ENCODE data around the gene MLLT3. TPM values are rescaled to one million over a fixed set of nuclear protein-coding genes. Genes with fewer than 3 reads are reported as not detected.

Gene MLLT3
- total and polyA plus RNA-seq, 2 donors (not counting 1 experiment from before 2014, with no cell fraction given): 37.3 to 43.8 TPM

- no peak for TF ChIP-seq CTCF (conservative IDR thresholded peaks at IDR 0.05 in 1 of 2, IDR thresholded peaks at IDR 0.05 in 1 of 2; ENCODE audit: low read depth in 1 of 2, low read length in 2 of 2)
- no peak for TF ChIP-seq EZH2 (IDR thresholded peaks at IDR 0.05; ENCODE audit: low read length, missing control alignments)
- Histone ChIP-seq H3K4me2 (ENCODE audit: extremely low read depth, insufficient read depth, low read length) (no peak overlapping the region), H3K4me3 (replicated peaks in 1 of 4; ENCODE audit: control extremely low read depth in 1 of 4, insufficient read depth in 1 of 4, low read depth in 3 of 4, low read length in 4 of 4) (no peak overlapping the region), H3K4me1 (ENCODE audit: control insufficient read depth, extremely low read depth, insufficient read depth, low read length) (no peaks in the 10 kb centered on the region), H3K9me3 (ENCODE audit: control insufficient read depth, insufficient read depth, low read depth, low read length) (no peaks in the 10 kb centered on the region), H3K27me3 (ENCODE audit: control insufficient read depth, insufficient read depth, low read length) (no peaks in the 10 kb centered on the region), H4K20me1 (ENCODE audit: control insufficient read depth, extremely low read depth, insufficient read depth, low read length) (no peaks in the 10 kb centered on the region), H2AFZ (ENCODE audit: low read length) (no peak overlapping the region), H3K36me3 (ENCODE audit: control insufficient read depth, insufficient read depth, low read length) (no peaks in the 10 kb centered on the region), H3K9ac (ENCODE audit: insufficient read depth, low read length) (no peak overlapping the region), H3K79me2 (ENCODE audit: control insufficient read depth, insufficient read depth, low read length) (no peaks in the 10 kb centered on the region), H3K27ac (ENCODE audit: insufficient read depth, low read length) (no peak overlapping the region)
- DNase-seq (ENCODE audit: low read depth in 2 of 2): no peak
Observed at GRCh38 chr9:20418485-20418884, 203.8 kb downstream of the MLLT3 start.

DNA sequence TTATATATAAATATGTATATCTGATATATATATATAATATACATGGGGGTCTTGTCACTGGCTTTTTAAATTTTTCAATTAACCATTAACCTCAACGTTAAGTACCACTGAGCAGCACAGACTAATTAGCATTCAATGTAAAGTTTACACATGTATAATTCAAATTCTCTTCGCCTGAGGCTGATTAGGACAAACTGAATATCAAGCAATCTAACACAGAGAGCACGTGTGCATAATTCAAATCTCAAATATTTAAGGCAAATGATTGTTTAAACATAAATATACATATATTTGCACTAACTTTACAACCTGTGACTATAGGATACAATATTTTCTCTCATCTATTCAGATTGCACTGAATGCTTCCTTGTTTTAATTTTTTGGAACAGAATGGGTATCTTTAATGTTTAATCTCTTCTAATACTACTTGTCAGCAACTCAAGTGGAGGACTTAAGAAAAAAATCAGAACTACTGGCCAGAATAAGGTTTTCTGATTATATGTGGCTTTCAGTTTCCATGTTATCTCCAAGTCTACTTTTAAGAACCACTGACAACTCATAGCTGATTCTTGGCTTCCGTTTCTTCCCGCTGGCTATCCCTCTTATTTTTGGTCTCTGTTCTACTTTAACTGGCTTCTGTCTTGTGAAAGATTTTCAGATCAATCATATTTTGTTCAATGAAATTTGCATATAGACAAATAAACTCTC is 204.8 kb downstream of the MLLT3 start:
- H2AFZ ChIP-seq (ENCODE audit: low read length): no peak overlapping the region
- no peak overlapping the region for H3K27ac ChIP-seq (ENCODE audit: insufficient read depth, low read length)
- no peaks in the 10 kb centered on the region for H3K79me2 ChIP-seq (ENCODE audit: control insufficient read depth, insufficient read depth, low read length)
- no peaks in the 10 kb centered on the region for H3K4me1 ChIP-seq (ENCODE audit: control insufficient read depth, extremely low read depth, insufficient read depth, low read length)
- no peaks in the 10 kb centered on the region for H4K20me1 ChIP-seq (ENCODE audit: control insufficient read depth, extremely low read depth, insufficient read depth, low read length)
- H3K9ac ChIP-seq (ENCODE audit: insufficient read depth, low read length): no peak overlapping the region
- DNase-seq (ENCODE audit: low read depth in 2 of 2): no peak
- TF ChIP-seq EZH2 (IDR thresholded peaks at IDR 0.05; ENCODE audit: low read length, missing control alignments): no peak
- TF ChIP-seq CTCF (conservative IDR thresholded peaks at IDR 0.05 in 1 of 2, IDR thresholded peaks at IDR 0.05 in 1 of 2; ENCODE audit: low read depth in 1 of 2, low read length in 2 of 2): no peak
- no peak overlapping the region for H3K4me3 ChIP-seq (replicated peaks in 1 of 4; ENCODE audit: control extremely low read depth in 1 of 4, insufficient read depth in 1 of 4, low read depth in 3 of 4, low read length in 4 of 4)
- H3K27me3 ChIP-seq (ENCODE audit: control insufficient read depth, insufficient read depth, low read length): no peaks in the 10 kb centered on the region
- H3K36me3 ChIP-seq (ENCODE audit: control insufficient read depth, insufficient read depth, low read length): no peaks in the 10 kb centered on the region
- H3K4me2 ChIP-seq (ENCODE audit: extremely low read depth, insufficient read depth, low read length): no peak overlapping the region
- H3K9me3 ChIP-seq (ENCODE audit: control insufficient read depth, insufficient read depth, low read depth, low read length): no peaks in the 10 kb centered on the region

DNA sequence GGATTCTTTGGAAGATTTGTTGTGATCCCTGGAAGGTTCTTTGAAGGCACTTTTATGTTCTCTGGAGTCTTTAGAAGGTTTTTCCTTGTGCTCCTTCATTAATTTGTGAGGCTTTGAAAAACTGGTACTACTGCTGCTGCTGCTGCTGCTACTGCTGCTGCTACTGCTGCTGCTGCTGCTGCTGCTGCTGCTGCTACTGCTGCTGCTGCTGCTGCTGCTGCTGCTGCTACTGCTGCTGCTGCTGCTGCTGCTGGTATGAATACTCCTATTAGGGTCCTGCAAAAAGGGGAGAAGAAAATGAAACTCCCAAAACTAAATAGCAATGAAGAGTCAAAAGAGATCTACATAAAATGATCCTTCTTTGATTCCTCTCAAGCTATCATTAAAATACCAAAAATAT is 208.1 kb downstream of the MLLT3 start:
- H3K36me3 ChIP-seq (ENCODE audit: control insufficient read depth, insufficient read depth, low read length): no peaks in the 10 kb centered on the region
- H3K27me3 ChIP-seq (ENCODE audit: control insufficient read depth, insufficient read depth, low read length): no peaks in the 10 kb centered on the region
- no peak overlapping the region for H3K4me3 ChIP-seq (replicated peaks in 1 of 4; ENCODE audit: control extremely low read depth in 1 of 4, insufficient read depth in 1 of 4, low read depth in 3 of 4, low read length in 4 of 4)
- no peak overlapping the region for H3K4me2 ChIP-seq (ENCODE audit: extremely low read depth, insufficient read depth, low read length)
- H3K9me3 ChIP-seq (ENCODE audit: control insufficient read depth, insufficient read depth, low read depth, low read length): no peaks in the 10 kb centered on the region
- DNase-seq (ENCODE audit: low read depth in 2 of 2): no peak
- no peak for TF ChIP-seq EZH2 (IDR thresholded peaks at IDR 0.05; ENCODE audit: low read length, missing control alignments)
- TF ChIP-seq CTCF (conservative IDR thresholded peaks at IDR 0.05 in 1 of 2, IDR thresholded peaks at IDR 0.05 in 1 of 2; ENCODE audit: low read depth in 1 of 2, low read length in 2 of 2): no peak
- no peaks in the 10 kb centered on the region for H4K20me1 ChIP-seq (ENCODE audit: control insufficient read depth, extremely low read depth, insufficient read depth, low read length)
- no peak overlapping the region for H2AFZ ChIP-seq (ENCODE audit: low read length)
- H3K79me2 ChIP-seq (ENCODE audit: control insufficient read depth, insufficient read depth, low read length): no peaks in the 10 kb centered on the region
- no peaks in the 10 kb centered on the region for H3K4me1 ChIP-seq (ENCODE audit: control insufficient read depth, extremely low read depth, insufficient read depth, low read length)
- H3K27ac ChIP-seq (ENCODE audit: insufficient read depth, low read length): no peak overlapping the region
- no peak overlapping the region for H3K9ac ChIP-seq (ENCODE audit: insufficient read depth, low read length)
